ENCODE results near the gene FMN2. TPM values are rescaled to one million over a fixed set of nuclear protein-coding genes. Genes with fewer than 3 reads are reported as not detected.
A peak's percentile ranks its signal among the peaks of the same experiment; 100 is the strongest.
"Not testable (repeated sequence)": the region's sequence is repeated elsewhere in the genome, so short reads cannot be mapped to it uniquely, and the experiment has no call there.

FMN2 gene
- total RNA-seq, 1 donor from 2014 or later = 0.52 TPM

DNA sequence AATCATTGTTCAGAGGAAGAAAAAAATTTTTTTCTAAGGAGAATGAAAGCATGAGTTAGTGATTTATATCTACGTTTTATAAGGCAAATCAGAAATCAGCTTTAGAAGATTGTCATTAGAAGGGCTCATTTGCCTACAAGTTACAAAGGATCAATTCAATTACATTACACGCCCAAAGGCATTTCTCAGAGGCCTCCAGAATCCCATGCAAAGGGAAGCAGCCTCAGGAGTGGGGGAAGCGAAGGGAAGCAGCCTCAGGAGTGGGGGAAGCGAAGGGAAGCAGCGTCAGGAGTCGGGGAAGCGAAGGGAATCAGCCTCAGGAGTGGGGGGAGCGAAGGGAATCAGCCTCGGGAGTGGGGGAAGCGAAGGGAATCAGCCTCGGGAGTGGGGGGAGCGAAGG is 314.1 kb downstream of the FMN2 start:
- no peak for ATAC-seq
- intact Hi-C loops (cut with DNase I) = no loop called here

DNA sequence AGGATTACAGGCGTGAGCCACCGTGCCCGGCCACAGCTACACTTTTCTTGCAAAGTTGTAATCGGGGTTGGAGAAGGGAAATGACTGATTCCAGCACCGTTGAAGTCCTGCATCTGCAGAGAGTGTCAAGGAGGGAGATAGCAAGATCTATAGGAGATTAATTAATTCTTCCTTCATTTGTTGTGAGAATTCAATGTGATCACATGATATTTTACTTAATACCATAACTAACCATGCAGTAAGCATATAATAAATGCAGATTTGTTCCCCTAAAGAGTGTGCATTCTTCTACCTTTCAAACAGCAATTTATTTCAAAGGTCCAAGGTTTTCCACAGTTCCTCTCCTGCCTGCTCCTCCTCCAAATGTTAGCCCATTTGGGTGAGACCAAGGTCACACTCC is 315.7 kb downstream of the FMN2 start:
- ATAC-seq (no peak), DNase-seq (no peak)
- TF ChIP-seq CTCF (IDR thresholded peaks at IDR 0.05) = no peak
- no peak overlapping the region for H3K4me3 ChIP-seq
- intact Hi-C loops (cut with DNase I) = no loop called here
- no peaks in the 10 kb centered on the region for H3K36me3 ChIP-seq
- H3K4me1 ChIP-seq = no peaks in the 10 kb centered on the region
- no peaks in the 10 kb centered on the region for H3K27me3 ChIP-seq
- H3K9me3 ChIP-seq = no peaks in the 10 kb centered on the region
- no peak overlapping the region for H3K27ac ChIP-seq

More for the DNA sequence above, 314.1 kb downstream of the FMN2 start:
- Histone ChIP-seq H3K27me3 (no peaks in the 10 kb centered on the region), H3K9me3 (no peaks in the 10 kb centered on the region), H3K4me3 (no peak overlapping the region), H3K27ac (no peak overlapping the region), H3K36me3 (no peaks in the 10 kb centered on the region), H3K4me1 (no peaks in the 10 kb centered on the region)
- TF ChIP-seq CTCF (IDR thresholded peaks at IDR 0.05) = no peak
- no peak for DNase-seq

GRCh38 chr1:240409615-240410014 is 317.9 kb downstream of the FMN2 start:
- H3K4me1 ChIP-seq = no peaks in the 10 kb centered on the region
- DNase-seq = no peak
- no peak for ATAC-seq
- intact Hi-C loops (cut with DNase I) = no loop called here
- no peaks in the 10 kb centered on the region for H3K9me3 ChIP-seq
- no peaks in the 10 kb centered on the region for H3K27me3 ChIP-seq
- H3K36me3 ChIP-seq = no peaks in the 10 kb centered on the region
- TF ChIP-seq CTCF (IDR thresholded peaks at IDR 0.05) = no peak
- no peak overlapping the region for H3K27ac ChIP-seq
- H3K4me3 ChIP-seq = no peak overlapping the region

- H3K9me3 ChIP-seq = no peaks in the 10 kb centered on the region
- H3K27ac ChIP-seq = no peak overlapping the region
- H3K4me1 ChIP-seq = no peaks in the 10 kb centered on the region
- H3K27me3 ChIP-seq = no peaks in the 10 kb centered on the region
- ATAC-seq (peak; percentile 59), DNase-seq (no peak)
- intact Hi-C loops (cut with DNase I) = no loop called here
- H3K36me3 ChIP-seq = no peaks in the 10 kb centered on the region
- H3K4me3 ChIP-seq = no peak overlapping the region
- no peak for TF ChIP-seq CTCF (IDR thresholded peaks at IDR 0.05)
Observed at GRCh38 chr1:240413732-240414131, 322.0 kb downstream of the FMN2 start.

GRCh38 chr1:240414237-240414636 is 322.6 kb downstream of the FMN2 start:
- intact Hi-C loops (cut with DNase I) = no loop called here
- Histone ChIP-seq H3K36me3 (no peaks in the 10 kb centered on the region), H3K4me1 (no peaks in the 10 kb centered on the region), H3K4me3 (no peak overlapping the region), H3K9me3 (no peaks in the 10 kb centered on the region), H3K27me3 (no peaks in the 10 kb centered on the region), H3K27ac (no peak overlapping the region)
- no peak for DNase-seq
- no peak for ATAC-seq
- no peak for TF ChIP-seq CTCF (IDR thresholded peaks at IDR 0.05)

GRCh38 chr1:240415011-240415410 is 323.3 kb downstream of the FMN2 start:
- H3K9me3 ChIP-seq; H3K4me1 ChIP-seq; ATAC-seq; intact Hi-C loops (cut with DNase I); DNase-seq; H3K4me3 ChIP-seq; H3K36me3 ChIP-seq; H3K27ac ChIP-seq; H3K27me3 ChIP-seq: not testable (repeated sequence)
